AG20443 (cell line): ENCODE results near the gene ANKRD33B.
A peak's percentile ranks its signal among the peaks of the same experiment; 100 is the strongest.

ENCODE experiments used
- DNase-seq: peaks from one replicate; pipeline ENCODE4 v3.0.0; 2012; ENCODE audit warnings: low spot score, mixed read lengths

The ANKRD33B gene

GRCh38 chr5:10676946-10677345 is 113.1 kb downstream of the ANKRD33B start:
- no peak for DNase-seq

DNA sequence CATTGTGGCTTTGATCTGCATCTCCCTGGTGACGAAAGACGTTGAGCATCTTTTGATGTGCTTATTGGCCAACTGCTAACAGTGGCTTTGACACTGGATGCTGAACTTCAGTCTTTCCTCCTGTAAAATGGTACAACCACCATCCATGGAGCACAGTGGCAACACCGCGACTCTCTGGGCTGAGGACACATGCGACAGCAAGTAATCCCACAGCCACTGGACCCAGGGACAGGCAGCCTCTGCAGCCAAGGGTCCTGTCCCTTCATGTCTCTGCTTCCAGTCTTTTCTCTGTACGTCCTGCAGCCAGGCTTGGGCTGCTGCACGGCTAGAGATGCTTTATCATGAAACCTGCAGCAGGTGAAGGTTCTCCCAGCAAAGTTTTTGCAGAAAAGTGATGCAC is 113.7 kb downstream of the ANKRD33B start:
- DNase-seq = no peak

DNA sequence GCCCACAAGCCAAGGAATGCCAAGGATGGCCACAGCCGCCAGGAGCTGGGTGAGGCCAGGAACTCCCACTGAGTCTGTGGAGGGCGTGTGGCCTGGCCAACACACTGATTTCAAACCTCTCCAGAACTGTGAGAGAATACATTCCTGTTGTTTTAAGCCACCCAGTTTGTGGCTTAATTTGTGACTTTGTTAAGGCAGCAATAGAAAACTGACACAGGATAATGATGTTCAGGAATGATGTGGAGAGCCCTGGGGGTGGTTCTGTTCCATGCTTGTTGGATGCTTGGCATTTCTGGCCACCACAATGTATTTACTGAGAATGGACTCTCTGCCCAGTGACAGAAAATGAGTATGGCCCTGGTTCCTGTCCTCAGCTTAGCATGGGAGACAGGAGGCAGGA is 114.4 kb downstream of the ANKRD33B start:
- peak; percentile 68 for DNase-seq

- no peak for DNase-seq
Measured at GRCh38 chr5:10679336-10679988, 115.6 kb downstream of the ANKRD33B start.

DNA sequence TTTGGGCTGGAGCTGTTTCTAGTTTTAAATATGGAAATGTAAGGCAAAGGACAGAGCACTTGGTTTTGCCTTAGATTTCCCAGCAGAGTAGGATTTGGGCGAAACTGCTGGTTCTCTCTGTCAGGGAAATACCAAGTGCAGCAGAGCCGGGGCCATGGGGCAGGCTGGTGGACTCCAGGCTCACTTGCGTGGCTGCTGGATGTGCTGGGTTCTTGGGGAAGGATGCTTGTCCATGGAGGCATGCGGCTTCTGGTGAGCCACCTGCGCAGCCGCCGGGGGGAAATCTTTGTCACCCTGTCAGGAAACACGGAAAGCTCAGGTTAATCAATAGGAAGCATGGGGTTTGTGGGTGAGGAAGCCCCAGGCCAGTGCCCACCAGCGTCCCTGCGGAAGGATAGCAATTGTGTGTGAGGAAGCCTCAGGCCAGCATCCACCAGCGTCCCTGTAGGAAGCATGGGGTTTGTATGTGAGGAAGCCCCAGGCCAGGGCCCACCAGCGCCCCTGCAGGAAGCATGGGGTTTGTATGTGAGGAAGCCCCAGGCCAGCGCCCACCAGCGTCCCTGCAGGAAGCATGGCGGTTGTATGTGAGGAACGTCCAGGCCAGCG is 117.1 kb downstream of the ANKRD33B start:
- no peak for DNase-seq

DNA sequence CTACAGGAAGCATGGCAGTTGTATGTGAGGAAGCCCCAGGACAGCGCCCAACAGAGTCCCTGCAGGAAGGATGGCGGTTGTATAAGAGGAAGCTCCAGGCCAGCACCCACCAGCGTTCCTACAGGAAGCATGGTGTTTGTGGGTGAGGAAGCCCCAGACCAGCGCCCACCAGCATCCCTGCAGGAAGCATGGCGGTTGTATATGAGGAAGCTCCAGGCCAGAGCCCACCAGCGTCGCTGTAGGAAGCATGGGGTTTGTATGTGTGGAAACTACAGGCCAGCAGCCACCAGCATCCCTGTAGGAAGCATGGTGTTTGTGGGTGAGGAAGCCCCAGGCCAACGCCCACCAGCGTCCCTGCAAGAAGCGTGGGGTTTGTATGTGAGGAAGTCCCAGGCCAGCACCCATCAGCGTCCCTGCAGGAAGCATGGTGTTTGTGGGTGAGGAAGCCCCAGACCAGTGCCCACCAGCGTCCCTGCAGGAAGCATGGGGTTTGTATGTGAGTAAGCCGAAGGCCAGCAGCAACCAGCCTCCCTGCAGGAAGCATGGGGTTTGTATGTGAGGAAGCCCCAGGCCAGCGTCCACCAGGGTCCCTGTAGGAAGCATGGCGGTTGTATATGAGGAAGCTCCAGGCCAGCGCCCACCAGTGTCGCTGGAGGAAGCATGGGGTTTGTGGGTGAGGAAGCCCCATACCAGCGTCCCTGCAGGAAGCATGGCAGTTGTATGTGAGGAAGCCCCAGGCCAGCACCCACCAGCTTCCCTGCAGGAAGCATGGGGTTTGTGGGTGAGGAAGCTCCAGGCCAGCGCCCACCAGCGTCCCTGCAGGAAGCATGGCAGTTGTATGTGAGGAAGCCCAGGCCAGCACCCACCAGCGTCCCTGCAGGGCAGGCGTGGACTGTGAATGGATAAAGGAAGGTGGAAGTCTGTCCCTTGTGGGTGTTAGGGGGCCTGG is 118.1 kb downstream of the ANKRD33B start:
- DNase-seq = no peak

DNA sequence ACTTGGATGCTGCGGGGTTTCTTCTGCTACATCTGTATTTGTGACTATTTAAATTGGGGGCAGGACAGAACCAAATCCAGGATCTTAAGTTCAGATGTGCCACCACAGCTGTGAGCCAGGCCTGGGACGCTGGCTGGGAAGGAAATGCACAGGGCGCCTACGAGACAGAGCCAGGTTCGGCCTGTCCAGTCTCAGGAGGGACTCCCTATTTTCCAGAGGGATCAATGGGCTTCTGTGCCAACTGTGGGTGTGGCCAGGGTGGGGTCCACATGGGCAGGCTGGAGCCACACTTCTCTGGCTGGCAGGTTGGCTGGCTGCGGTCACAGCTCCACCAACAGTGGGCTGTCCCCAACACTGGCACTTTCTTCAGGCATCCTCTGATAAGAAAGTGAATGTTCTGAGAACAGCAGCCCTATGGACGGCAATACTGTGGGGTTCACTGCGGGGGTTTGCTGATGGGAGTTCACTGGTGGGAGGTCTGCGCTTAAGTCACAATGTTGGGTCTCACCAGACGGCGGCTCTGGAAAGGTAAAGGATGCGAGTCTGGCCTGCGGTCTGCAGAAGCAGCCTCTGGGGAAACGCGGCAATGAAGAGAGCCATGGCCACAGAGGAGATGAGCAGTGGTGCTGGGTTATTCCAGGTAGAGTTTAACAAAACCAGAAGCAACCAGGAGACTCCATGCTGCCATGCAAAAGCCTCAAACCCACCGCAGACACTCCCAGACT is 119.1 kb downstream of the ANKRD33B start:
- no peak for DNase-seq

DNA sequence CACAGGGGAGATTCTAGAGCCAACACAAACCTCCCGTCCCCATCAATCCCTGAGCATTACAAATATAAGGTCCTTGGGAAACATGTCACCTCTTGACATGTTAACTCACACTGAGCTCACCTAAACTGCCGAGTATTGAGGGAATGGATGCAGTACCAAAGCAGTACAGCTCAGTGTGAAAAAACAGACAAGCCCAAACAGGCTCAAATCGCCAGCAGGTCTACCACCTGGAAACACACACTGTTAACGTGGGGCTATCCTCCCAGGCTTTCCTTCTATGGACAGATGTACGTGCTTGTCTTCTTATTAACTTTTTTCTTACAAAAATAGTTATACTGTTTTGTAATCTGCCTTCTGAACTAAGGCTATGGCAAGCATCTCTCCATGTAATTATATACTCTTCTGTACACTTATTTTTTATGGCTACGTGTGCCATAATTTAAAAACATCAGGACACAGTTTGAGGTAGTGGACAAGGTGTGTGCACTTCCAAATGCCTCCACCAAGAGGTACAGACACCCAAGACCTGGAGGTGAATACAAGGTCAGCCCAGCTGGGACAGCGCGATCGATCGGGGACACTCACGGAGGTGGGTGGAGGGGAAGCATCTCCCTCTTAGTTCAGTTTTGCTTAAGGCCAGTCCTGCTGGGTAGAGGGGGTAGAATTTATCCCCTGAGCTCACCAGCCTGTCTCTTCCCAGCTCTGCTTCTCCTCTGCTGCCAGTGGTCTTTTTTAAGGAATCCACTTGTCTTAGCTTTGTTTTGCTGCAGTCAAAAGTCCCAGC is 120.6 kb downstream of the ANKRD33B start:
- DNase-seq = no peak

GRCh38 chr5:10685115-10685521 is 121.2 kb downstream of the ANKRD33B start:
- no peak for DNase-seq

GRCh38 chr5:10686890-10687289 is 123.0 kb downstream of the ANKRD33B start:
- no peak for DNase-seq

DNA sequence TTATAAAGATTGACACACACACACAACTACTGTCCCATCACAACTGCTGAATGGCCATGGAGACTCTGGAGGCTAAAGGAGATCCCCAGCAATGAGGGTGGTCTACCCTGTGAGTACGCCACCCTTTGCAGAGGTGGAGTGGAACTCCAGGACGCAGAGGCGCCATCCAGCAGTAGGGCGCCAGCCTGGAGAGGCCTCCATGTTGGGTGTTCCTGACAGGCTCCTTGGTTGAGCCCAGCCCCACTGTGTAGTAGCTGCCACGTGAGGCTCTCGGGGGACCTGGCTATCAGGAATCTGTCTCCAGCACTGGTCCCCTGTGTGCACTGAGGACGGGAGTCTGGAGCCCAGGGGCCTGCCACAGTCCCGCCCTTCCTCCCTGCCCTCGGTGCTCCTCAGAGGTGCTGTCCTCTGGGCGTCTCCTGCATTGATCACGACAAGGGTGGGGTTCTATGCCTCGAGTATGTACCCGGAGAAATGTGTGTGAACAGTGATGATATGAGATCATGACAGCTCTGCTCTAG is 124.8 kb downstream of the ANKRD33B start:
- no peak for DNase-seq

DNA sequence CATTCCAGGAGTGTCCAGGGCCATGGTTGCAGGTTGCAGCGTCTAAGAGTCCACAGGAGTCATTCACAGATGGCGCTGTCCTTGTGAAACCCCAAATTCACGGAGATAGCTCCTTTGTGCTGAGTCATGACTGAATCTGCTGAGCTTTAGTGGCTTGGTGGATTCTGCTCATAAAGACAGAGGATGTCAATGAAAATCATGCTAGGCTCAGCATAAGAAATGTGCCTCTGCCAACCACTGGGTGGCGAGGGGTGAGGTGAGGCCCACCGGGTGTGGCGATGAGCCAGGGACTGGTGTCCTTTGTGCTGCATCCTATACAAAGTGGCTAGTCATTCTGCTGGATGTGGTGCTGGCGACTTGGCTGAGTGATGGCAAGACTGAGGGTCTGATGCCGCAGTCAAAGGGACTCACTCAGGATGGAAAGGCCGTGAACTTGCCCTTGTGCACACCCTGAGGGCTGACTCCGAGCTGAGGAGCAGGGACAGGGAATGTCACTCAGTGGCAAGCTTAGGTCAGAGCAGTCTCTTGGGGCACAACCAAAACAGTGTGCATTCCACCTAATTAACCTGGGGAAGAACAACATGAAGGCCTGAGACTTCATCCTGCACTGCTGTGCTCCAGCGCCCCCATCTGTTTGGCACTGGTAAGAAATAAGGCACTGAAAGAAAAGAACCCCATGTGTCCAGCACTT is 125.7 kb downstream of the ANKRD33B start:
- peak; percentile 47 for DNase-seq

GRCh38 chr5:10690460-10691440 is 126.9 kb downstream of the ANKRD33B start:
- DNase-seq = no peak

DNA sequence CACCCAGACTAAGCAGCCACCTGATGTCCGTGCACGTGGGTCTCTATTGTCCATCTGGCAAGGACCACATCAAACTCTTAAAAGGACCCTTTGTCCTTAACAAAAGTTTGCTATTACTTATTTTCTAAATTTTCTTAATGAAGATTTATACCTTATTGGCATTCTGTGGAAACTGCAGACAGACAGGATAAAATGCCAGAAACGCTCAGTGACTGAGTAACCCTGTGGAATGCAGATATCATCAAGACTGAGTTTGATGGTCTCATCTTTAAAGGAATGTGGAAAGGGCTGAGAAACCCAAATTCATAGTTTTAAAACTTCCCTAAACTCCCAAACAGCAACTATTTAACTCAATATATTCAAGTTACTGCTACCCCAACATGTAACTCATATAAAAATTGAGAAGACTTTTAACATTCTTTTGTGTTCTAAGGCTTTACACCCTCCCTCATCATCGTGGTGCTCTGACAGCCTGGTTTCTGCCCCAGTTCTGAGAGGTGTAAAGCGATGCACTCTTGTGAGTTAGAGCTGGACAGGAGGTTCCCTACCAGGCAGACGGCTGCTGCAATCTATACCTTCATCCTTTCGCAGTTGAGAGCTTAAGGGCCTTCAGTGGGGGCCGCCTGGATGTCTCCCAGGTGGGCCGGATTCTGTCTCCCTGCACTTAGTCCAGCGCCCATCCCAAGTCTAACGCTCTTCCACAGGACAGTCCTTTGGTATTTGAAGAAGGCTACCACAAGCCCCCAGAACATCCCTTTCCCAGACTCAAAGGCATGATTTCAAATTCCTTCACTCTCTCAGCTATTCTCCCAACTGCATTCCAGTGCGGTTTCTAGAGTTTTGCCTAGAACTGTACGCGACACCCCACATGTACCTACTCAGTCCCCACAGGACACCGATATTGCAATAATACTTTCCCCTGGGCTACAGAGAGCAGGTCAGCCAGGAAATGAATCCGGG is 128.2 kb downstream of the ANKRD33B start:
- DNase-seq = peak; percentile 81

DNA sequence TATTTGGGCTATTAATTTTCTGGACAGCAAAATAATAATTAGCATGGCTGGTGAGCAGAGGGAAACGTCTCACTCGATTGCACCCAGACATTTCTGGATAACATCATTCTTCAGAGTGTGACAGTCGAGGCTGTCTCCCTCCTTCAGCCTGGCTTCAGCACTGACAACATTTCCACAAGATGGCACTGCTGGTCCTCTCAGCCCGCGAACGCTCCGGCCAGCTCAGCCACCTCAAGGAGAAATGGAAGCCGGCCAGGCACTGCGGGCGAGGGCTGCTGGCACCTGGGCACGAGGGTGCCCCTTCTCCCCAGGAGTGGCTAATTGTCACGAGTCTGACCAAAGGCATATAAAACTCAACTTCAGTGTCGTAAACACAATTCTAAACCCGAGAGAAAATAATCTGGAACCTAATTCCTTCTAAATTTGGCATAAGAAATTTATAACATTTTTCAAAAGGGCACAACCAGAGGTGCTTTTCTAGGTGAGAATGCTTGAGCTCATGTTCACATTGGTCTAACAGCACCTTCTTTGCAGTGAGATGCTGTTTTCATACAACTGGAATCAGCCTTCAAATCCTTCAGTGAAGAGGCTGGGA is 131.3 kb downstream of the ANKRD33B start:
- peak; percentile 86 for DNase-seq

- DNase-seq = peak; percentile 59
Measured at GRCh38 chr5:10695759-10696543, 132.1 kb downstream of the ANKRD33B start.
